A549 treated with dexamethasone at 1 μM for 4 hours (cell line): Measurements from ENCODE around the gene IFIT1B. TPM values are rescaled to one million over a fixed set of nuclear protein-coding genes. Genes with fewer than 3 reads are reported as not detected.

Experiments used
- total RNA-seq: library from RNA; stranded (reverse); fragments of 200-300 nt; extraction: Qiagen RNA extraction; gene quantifications from 5 replicates; pipeline ENCODE4 v1.2.3, GENCODE V29; 2022

Gene IFIT1B
- not detected in 5 replicates for total RNA-seq

GRCh38 chr10:89377705-89378637, at the start of gene IFIT1B:
IFIT1B (plus strand) TSS chr10:89378056; CDS start chr10:89378136, 80 bp downstream.

GRCh38 chr10:89391907-89392756, 14.3 kb downstream of the IFIT1B start, which contains the start of gene IFIT1:
IFIT1 (plus strand) TSS chr10:89392623; CDS start chr10:89392713, 90 bp downstream.

GRCh38 chr10:89414146-89414878, 36.5 kb downstream of the IFIT1B start, which contains the start of gene IFIT5:
IFIT5 (plus strand) TSS chr10:89414568; CDS start chr10:89414799, 231 bp downstream.

Other genes starting within 250 kb of the IFIT1B start
- gene CH25H, start 170.7 kb upstream of the IFIT1B start, total RNA-seq = 0.68 to 0.97 TPM (median 0.71 TPM) in 5 replicates
- gene LIPA, start 126.3 kb upstream of the IFIT1B start, total RNA-seq = 43.9 to 52.4 TPM (median 47.2 TPM) in 5 replicates
- 1.4 to 2.6 TPM (median 1.8 TPM) in 5 replicates for gene IFIT2, start 76.0 kb upstream of the IFIT1B start, total RNA-seq
- gene IFIT3, start 50.1 kb upstream of the IFIT1B start, total RNA-seq = 3.1 to 4.3 TPM (median 4.1 TPM) in 5 replicates
- gene IFIT1, start 14.6 kb downstream of the IFIT1B start, total RNA-seq = 3.4 to 4.8 TPM (median 3.7 TPM) in 5 replicates
- 7.9 to 12.2 TPM (median 10.6 TPM) in 5 replicates for gene IFIT5, start 36.5 kb downstream of the IFIT1B start, total RNA-seq
- gene SLC16A12, start 157.5 kb downstream of the IFIT1B start, total RNA-seq = 0.45 to 2.0 TPM (median 1.5 TPM) in 5 replicates